K562 (cell line): ENCODE data around the gene MUC15. TPM values are rescaled to one million over a fixed set of nuclear protein-coding genes. Genes with fewer than 3 reads are reported as not detected.

Source experiments
- ARID1B ChIP-seq: fragments of 450-650 bp; IDR thresholded peaks from 2 replicates; pipeline ENCODE4 v1.6.1; 2016; ENCODE audit warnings: antibody characterized with exemption, mild to moderate bottlenecking, inconsistent platforms
- PPARD ChIP-seq: fragments of 250-450 bp; sonication (Bioruptor Pico); IDR thresholded peaks from 2 replicates; pipeline ENCODE4 v1.8.0; 2022; ENCODE audit warnings: inconsistent platforms, mild to moderate bottlenecking, moderate library complexity
- polyA plus RNA-seq, 8 experiments: library from polyadenylated mRNA; depleted of rRNA in 4 of 8; stranded (reverse) in 5 of 8; unstranded in 3 of 8; fragments of >200 nt; fragmentation: Nextera tagmentation in 2 of 8; fragmentation: Illumina TruSeq in 1 of 8; extraction: Ambion mirVana in 2 of 8; extraction: Trizol in 1 of 8; gene quantifications; 2 replicates each; pipeline versions ENCODE4 v1.2.1 to v1.2.3, GENCODE V29; 2011 to 2014; ENCODE audit warnings: inconsistent platforms in 1 of 8, missing spikeins in 1 of 8
- total RNA-seq, 7 experiments: library from RNA; depleted of rRNA in 6 of 7; stranded (reverse); fragments of >200 nt in 6 of 7; fragmentation: Illumina TruSeq in 2 of 7; extraction: Trizol in 2 of 7; gene quantifications; 2 replicates each; pipeline versions ENCODE4 v1.2.1 to v1.2.3, GENCODE V29; 2011 to 2021; ENCODE audit warnings: low replicate concordance in 1 of 7
- TF ChIP-seq, protein P1 (sequence below): fragments of 450-650 bp; IDR thresholded peaks from 2 replicates; pipeline ENCODE4 v1.6.1; 2016; ENCODE audit warnings: low read depth
- TF ChIP-seq, protein P2 (sequence below): fragments of 200-800 bp; sonication (Bioruptor generic); IDR thresholded peaks from 2 replicates; pipeline ENCODE4 v1.6.1; 2017; ENCODE audit warnings: missing genetic modification characterization, missing compliant biosample characterization

MUC15 gene
- total and polyA plus RNA-seq, 9 of the 15 experiments (the other 6 are each of a cell fraction or from before 2014, with no cell fraction given) = 0.36 to 1.4 (median 0.65) TPM; not detected in 1

DNA sequence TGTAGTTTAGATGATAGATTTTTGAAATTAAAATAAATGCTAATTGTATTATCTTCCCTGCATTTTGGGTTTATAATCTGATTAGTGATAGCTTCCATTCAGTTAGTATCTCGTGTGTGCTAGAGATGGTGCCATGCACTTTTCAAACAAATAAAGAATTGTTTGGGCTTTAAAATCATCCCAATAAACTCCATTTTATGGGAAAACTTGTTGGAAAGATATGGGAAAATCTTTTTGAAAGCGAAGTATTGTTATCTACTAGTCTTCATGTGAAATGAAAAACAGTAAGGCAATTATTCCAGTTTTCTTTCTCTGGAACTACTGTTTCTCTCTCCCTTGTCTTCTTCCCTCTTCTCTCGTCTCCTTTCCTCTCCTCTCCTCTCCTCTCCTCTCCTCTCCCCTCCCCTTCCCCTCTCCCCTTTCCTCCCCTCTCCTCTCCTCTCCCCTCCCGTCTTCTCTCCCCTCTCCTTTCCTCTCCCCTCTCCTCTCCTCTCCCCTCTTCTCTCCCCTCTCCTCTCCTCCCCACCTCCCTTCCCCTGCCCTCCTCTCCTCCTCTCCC is 27.9 kb upstream of the MUC15 start (continued):
- TF ChIP-seq, protein P1, sequence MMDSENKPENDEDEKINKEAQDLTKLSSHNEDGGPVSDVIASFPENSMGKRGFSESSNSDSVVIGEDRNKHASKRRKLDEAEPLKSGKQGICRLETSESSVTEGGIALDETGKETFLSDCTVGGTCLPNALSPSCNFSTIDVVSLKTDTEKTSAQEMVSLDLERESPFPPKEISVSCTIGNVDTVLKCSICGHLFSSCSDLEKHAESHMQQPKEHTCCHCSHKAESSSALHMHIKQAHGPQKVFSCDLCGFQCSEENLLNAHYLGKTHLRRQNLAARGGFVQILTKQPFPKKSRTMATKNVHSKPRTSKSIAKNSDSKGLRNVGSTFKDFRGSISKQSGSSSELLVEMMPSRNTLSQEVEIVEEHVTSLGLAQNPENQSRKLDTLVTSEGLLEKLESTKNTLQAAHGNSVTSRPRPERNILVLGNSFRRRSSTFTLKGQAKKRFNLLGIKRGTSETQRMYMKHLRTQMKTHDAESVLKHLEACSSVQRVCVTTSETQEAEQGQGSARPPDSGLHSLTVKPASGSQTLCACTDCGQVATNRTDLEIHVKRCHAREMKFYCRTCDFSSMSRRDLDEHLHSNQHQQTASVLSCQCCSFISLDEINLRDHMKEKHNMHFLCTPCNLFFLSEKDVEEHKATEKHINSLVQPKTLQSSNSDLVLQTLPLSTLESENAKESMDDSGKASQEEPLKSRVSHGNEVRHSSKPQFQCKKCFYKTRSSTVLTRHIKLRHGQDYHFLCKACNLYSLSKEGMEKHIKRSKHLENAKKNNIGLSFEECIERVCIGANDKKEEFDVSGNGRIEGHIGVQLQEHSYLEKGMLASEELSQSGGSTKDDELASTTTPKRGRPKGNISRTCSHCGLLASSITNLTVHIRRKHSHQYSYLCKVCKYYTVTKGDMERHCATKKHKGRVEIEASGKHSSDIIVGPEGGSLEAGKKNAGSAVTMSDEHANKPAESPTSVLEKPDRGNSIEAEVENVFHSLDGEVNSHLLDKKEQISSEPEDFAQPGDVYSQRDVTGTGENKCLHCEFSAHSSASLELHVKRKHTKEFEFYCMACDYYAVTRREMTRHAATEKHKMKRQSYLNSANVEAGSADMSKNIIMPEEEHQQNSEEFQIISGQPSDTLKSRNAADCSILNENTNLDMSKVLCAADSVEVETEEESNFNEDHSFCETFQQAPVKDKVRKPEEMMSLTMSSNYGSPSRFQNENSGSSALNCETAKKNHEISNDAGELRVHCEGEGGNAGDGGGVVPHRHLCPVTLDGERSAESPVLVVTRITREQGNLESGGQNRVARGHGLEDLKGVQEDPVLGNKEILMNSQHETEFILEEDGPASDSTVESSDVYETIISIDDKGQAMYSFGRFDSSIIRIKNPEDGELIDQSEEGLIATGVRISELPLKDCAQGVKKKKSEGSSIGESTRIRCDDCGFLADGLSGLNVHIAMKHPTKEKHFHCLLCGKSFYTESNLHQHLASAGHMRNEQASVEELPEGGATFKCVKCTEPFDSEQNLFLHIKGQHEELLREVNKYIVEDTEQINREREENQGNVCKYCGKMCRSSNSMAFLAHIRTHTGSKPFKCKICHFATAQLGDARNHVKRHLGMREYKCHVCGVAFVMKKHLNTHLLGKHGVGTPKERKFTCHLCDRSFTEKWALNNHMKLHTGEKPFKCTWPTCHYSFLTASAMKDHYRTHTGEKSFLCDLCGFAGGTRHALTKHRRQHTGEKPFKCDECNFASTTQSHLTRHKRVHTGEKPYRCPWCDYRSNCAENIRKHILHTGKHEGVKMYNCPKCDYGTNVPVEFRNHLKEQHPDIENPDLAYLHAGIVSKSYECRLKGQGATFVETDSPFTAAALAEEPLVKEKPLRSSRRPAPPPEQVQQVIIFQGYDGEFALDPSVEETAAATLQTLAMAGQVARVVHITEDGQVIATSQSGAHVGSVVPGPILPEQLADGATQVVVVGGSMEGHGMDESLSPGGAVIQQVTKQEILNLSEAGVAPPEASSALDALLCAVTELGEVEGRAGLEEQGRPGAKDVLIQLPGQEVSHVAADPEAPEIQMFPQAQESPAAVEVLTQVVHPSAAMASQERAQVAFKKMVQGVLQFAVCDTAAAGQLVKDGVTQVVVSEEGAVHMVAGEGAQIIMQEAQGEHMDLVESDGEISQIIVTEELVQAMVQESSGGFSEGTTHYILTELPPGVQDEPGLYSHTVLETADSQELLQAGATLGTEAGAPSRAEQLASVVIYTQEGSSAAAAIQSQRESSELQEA = no peak
- TF ChIP-seq, protein P2, sequence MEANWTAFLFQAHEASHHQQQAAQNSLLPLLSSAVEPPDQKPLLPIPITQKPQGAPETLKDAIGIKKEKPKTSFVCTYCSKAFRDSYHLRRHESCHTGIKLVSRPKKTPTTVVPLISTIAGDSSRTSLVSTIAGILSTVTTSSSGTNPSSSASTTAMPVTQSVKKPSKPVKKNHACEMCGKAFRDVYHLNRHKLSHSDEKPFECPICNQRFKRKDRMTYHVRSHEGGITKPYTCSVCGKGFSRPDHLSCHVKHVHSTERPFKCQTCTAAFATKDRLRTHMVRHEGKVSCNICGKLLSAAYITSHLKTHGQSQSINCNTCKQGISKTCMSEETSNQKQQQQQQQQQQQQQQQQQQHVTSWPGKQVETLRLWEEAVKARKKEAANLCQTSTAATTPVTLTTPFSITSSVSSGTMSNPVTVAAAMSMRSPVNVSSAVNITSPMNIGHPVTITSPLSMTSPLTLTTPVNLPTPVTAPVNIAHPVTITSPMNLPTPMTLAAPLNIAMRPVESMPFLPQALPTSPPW (CRISPR knock-in tag) = no peak
- TF ChIP-seq PPARD (CRISPR knock-in tag) (no peak), ARID1B (no peak)
- TF ChIP-seq, all 486 proteins: peak for 0
